GM19035 (cell line): ENCODE measurements around the gene RAI14.
"Not testable (repeated sequence)": the region's sequence is repeated elsewhere in the genome, so short reads cannot be mapped to it uniquely, and the experiment has no call there.

Experiments
- ATAC-seq: cut with Tn5 transposase; IDR thresholded peaks from one replicate; pipeline ENCODE4 v1.9.1; 2021; ENCODE audit not compliant: unreplicated experiment

The RAI14 gene

DNA sequence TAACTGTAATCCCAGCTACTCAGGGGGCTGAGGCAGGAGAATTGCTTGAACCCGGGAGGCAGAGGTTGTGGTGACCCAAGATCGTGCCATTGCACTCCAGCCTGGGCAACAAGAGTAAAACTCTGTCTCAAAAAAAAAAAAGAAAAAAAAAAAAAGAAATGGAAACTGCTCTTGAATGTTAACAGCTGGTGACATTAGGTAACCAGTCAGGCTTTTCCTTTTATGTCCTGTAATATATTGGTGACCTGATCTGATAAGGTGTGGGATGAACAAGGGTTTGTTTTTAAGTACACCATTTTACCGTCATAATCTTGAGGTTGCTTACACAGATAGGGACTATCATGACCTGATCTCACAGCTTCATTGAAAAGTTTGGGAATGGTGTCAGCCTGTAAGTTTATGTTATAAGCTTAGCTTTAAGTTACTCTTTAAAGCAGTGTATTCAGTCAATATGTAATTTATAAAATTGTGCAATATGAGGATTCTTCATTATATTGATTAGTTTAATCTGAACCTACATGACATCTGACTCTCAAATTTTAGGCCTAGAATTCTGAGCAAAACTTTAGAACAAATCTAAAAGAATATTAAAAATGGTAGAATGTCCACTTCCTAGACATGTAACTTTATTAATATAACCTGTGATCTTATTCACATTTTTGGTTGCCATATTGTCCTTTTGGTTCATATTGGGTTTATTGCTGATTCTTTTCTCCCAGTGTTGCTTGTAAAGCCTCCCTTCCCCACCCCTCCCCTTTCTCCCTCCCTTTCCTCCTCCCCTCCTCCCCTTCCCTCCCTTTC, 41.4 kb downstream of the RAI14 start:
- no peak for ATAC-seq

DNA sequence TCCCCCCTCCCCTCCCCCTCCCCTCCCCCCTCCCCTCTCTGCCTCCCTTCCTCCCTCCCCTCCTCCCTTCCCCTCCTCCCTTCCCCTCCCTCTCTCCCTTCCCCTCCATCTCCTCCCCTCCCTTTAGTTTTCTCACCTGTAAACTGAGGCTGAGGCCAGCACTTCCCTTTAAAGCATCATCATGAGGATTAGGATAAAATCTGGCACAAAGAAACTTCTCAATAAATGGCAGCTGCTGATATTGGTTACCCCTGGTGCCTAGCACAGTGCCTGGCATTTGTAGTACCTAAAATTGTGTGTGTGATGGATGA, 41.9 kb downstream of the RAI14 start:
- ATAC-seq: no peak

DNA sequence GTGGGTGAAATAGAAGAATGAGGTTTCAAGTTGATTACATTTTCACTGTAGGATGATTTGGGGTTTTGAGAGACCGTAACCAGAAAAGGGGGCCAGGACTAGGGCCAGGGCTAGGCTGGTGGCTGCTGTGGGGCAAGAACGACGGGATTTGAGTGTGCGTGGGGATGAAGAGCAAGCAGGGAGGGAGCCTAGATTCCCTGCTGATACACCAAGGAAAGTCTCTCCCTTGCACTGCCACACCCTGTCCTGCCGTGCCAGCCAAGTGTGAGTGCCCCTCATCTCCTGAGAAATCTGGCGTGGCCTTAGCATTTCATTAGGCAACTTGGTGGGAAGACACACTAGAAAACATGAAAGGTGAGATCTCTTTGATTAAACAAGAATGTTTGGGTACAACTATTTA, 42.6 kb downstream of the RAI14 start:
- ATAC-seq: no peak

DNA sequence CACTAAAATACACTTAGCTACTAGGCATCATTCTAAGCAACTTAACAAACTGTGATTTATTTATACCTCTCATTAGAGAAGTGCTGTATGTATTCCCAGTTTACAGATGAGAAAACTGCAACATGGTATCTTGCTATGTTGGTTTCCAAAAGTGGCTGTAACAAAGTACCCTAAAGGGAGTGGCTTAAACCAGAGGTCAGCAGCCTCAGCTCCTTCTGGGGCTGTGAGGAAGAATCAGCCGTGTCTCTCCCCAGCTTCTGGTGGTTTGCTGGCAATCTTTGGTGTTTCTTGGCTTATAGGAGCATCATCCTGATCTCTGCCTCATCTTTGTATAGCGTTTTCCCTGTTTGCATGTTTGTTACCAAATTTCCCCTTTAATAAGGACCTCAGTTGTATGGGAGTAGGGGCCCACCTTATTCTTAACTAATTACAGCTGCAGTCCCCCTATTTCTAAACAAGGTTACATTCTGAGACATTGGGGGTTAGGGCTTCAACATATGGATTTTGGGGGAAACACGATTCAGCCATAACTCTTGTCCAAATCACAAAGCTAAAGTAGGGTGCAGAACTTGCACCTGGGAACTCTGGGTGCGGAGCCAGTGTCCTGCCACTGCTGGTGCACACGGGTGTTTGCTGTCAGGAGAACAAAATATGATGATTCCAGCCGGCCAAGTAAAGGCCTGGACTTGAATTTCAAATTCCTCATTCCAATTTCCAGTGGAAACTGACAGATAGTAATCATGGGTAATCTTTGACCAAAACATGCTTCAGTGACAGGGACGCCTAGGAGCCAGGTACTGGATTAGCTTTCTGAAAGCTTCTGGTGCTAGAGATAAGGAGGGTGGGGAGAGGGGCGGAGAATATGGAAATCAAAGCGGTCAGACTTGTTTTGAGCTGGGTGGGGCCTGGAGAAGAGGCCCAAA, 43.3 kb downstream of the RAI14 start:
- ATAC-seq: no peak

DNA sequence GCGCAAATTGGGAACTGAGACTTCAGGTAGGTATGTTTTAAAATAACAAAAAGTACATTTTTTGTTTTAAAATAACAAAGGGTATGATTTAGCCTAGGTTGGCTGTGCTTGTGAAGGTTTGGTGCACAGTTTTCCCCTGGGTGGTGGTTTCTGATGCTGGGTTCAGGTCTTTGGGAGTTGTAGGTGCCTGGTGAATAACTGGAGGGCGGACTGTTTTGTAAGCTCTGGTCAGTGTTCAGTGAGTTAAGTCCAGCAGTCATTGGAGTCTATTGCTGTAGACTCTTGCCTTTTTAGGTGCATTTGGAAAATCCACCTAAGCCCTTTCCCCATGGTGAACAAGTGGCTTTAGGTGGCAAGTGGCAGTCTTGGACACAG, 43.9 kb downstream of the RAI14 start:
- ATAC-seq: no peak

DNA sequence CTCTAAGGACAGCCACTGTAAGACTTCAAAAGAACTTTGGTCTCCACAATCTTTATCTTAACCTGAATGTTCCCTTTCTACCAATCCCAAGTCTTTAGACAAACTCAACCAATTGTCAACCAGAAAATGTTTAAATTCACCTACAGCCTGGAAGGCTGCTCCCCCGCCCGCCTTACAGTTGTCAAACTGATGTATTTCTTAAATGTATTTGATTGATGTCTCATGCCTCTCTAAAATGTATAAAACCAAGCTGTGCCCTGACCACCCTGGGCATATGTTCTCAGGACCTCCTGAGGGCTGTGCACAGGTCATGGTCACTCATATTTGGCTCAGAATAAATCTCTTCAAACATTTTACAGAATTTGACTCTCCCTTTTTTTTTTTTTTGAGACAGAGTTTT, 45.3 kb downstream of the RAI14 start:
- not testable (repeated sequence) for ATAC-seq

DNA sequence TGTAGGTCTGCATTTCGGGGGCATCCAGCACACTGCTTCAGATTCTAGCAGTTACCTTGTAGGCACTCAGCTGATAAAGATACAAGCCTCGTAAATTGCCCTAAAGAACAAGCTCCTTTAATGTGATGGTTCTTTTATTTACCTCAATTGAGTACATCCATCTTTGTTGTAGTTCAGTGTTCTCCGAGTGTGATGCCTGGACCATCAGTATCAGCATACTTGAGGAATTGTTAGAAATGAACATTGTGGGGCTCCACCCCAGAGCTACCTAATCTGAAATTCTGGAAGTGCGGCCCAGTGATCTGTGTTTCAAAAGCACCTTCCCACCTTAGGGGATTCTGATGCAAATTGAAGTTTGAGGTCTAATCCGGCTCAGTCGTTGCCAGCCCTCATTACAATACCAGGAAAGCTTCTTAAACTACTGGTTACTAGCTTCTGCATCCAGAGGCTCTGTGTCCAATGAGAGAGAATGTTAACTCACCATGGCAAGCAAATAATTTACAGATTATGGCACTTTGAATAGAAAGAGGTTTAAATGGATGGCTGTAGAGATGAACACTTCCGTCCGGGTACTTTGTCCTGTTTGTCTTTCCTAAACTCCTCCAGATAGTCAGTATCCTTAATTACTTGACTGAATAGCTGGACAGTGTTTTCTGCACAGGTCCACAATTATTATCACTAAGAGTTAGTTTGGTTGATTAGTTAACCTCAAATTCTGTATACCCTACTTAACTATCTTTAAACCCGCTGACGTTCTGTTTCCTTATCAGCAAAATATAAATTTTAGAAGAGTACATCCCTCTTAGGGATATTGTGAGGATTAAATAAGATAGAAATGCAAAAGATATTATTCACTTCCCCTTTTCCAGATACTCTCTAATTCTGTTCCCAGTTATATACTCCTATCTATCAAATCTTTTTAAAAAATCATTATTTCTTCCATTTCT, 47.9 kb downstream of the RAI14 start:
- no peak for ATAC-seq

DNA sequence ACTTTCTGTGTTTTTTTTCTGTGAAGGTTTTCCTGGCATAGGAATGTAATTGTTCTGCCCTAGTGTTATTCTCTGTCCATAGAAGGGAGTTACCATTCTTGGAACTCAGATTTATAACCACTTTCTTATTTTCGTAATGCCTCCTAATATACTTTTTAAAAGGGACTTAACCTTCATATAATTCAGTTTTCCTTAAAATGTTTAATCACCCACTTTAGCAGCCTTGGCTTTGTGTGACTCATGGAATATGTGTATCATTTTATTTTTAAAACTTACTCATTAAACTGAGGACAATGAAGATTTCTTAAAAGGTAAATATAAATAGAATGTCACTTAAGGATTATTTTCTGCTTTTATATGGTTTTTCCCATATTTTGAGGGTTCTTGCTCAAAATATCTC, 50.0 kb downstream of the RAI14 start:
- ATAC-seq: no peak

DNA sequence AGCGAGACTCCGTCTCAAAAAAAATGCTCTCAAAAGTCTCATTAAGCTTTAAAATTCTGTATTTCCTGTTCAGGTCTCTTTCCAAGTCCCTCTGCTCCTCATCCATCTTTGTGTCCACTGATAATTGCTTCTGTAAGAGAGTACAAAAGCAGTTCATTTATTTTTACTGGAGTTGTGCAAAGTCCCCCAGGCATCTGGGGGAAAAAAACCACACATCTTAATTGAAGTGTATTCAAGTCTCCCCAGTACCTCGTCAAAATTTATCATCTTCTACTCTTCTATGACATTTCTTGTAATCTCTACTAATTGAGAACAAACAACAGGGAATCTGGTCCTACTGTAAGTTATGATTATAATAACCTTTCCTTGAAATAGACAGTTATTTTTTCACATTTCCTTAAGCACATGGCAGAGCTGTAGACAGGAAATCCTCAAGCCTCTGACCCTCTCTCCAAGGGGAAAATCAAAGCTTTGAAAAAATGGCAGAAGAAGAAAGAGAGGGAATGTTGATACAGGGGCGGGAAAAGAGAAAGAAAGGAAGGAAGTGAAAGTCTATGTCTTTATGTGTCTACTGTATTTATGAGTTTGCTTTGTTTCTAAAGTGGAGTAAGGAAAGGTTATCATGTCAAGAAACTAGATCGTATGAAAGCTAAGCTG, 51.5 kb downstream of the RAI14 start:
- no peak for ATAC-seq

DNA sequence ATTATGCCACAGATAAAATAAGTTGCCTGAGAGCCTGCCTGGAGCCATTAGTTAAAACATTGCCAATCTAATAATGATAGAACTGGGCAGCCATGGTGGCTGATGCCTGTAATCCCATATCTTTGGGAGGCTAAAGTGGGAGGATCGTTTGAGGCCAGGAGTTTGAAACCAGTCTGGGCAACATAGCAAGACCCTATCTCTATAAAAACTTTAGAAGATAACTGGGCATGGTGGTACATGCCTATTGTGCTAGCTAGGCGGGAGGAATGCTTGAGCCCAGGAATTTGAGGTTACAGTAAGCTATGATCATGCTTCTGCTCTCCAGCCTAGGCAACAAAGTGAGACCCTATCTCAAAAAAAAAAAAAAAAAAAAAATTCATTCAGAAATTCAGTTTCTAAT, 52.6 kb downstream of the RAI14 start:
- ATAC-seq: no peak

DNA sequence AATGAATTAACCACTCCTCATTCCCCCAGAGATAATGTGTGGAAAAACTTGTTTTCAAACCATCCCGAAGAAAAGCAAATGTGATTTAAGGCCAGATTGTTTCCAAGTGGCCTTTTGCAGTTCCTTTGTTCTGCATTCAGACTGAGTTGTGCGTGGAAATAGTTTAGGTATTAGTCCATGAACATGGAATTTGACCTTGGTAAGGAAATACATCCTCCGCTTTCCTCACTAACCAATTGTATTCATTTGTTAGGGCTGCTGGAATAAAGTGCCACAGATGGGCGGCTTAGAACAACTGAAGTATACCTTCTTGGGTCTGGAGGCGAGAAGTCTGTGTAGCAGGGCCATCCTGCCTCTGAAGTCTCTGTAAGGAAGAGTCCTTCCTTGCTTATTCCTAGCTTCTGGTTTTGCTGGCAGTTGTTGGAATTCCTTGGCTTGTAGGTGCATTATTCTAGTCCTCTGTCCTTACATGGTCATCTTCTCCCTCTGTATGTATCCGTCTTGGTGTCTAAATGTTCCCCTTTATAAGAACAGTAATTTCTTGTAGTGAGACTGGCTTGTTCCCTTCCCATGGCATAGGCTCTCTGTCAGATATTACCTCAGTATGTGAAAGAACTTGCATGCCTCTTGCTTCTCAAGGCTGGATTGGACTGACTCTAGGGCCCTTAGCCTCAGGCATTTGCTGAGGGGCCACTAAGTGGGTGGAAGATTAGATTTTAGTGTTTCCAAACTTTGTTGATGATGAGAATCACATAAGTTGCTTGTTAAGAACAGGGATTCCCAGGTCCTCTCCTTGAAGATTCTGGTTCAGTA, 53.9 kb downstream of the RAI14 start:
- ATAC-seq: no peak

DNA sequence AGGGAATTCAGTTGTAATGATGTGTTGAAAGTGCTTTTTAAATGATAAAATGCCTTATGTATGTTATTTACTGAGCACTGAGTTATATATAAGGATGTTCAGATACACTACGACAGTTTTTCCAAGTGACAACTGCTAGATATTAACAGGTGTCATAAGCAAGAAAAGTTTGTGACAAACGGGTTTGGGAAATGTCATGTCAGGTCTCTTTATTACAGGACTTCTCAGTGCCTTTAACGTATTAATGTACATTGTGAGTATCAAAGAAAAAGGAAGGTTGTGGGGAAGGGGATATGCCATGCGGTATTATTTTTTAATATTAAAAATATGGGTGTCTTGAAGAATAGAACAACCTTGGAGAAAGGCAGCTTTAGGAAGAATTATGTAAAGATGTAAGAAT, 56.4 kb downstream of the RAI14 start:
- no peak for ATAC-seq

DNA sequence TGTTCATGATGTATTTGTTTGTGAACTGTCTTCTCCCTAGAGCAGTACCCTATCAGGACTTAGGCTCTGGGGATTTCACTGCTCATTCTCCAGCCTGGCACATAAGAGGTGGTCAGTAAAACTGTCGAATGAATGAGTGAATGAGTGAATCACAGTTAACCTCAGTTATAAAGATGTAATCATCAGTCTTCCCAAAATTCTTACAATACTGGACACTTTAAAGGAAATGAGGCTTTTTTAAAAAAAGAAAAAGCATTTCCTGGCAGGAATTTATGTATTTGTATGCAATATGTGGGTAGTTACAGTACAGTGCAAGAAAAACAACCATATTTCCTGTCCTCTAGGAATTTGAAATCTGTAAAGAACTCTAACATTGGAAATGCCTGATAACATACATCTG, 59.6 kb downstream of the RAI14 start:
- no peak for ATAC-seq

DNA sequence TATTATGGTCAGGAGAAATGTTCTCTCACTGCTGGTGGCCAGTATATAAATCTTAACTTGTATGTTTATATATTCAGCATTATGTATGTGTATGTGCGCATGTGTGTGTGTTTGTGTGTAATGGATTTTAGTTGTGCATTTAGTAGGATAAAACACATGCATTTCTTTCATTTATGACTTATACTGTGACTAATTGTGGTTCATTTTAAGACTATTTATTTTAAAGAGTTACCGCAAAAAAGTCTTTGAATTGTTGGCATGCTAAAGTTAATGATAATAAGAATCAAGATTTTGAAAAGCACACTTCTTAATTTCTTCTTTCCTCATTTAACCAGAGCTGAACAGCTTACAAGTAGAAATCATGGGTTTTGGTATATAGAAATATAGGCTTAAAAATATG, 60.9 kb downstream of the RAI14 start:
- ATAC-seq: no peak

DNA sequence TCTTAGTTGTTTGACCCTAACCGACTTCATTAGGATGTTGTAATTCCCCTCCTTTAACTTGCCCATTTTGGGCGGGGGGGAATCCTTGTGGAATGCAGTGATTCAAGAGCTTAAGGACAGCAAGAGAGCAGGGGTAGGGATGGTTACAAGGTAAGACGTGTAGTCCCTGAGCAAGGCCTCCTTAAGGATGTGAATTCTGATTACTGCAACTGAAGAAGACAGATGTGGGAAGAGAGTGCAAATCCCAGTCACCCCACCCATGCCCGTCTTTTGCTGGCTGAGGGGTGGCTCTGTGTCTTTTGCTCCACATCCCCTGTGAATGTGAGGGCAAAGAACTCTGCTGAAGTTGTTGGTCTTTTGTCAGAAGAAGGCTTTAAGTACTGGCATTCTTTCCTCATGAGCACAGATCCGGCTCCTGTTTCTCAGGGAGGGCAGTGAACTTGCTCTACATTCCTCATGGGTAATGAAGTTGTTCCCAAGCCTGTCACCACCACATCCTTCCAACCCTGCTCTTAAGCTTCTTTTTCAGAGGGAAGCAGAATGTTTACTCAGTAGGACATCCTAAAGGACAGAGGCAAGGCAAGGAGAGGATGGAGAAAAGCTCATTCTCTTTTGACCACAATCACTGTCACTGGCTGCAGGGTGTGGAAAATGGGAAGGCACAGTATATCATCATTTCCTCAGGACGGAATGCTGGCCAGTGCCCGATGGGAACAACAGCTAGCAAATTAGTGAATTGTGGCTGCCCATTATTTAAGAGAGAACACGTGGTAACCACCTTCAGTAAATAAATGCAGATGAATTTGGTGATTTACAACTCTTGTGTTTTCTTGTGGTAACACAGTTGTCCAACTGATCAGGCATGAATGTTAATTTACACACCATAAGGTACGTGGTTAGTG, 61.5 kb downstream of the RAI14 start:
- no peak for ATAC-seq

DNA sequence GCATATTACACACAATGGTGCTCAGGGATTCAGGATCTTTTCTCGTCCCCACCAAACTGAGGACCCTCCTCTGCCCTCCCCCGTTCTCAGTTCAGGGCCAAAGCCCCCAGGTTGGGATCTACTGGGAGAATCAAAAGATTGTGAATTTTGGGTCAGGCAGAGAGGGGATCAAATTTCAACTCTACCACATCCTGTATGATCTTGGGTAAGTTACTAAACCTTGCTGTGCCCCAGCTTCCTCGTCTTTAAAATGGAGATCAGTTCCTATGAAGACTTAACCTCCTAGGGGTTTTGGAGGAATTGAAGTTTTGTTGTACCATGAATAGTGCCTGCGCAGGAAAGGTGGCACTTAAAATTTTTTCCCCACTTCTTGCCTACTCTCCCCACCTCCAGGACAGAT, 62.4 kb downstream of the RAI14 start:
- no peak for ATAC-seq

DNA sequence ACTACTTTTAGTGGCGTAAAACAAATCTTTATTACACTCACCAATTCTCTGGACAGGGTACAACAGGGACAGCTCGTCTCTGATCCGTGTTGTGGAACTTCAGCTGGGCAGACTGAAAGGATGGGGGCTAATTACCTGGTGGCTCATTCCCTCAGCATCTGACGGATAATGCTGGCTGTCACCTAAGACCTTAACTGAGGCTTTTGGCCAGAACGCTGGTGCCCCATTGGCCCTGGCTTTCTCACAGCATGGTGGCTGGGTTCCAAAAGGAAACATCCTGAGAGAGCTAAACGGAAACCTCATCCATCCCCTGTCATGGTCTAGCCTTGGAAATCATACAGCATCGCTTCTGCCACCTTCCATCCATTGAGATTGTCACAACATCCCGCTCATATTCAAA, 62.9 kb downstream of the RAI14 start:
- no peak for ATAC-seq

DNA sequence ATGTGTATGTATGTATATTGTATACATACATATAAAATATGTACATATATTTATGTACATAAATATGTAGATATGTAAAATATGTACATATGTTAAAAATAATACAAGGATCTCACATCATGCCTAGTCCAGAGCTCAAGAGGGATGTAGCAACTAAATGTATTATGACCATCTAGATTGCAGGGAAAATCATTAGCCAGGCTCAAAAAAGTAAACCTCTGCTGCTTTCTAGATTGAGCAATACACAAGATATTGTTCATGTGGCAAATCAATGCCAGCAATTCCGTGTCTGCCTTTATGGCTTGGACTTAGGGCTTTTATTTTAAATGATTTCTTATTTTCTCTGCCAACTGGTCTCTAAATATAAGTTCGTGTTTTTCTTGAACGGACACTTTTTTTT, 65.2 kb downstream of the RAI14 start:
- ATAC-seq: no peak

DNA sequence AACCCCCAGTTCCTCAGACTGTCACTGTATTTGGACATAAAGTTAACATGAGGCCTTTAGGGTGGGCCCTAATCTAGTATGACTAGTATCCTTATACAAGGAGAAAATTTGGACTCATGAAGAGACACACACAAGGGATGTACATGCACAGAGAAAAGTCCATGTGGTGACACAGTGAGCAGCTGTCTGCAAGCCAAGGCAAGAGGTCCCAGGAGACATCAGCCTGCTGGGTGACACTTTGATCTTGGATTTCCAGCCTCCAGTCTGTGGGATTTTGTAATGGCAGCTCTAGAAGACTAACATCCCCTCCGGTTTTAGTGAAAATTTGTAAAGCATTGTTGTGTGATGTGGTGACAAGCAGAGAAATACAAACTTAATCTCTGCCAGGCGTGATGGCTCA, 66.1 kb downstream of the RAI14 start:
- no peak for ATAC-seq
